Muscle layer of colon (tissue), 2 donors: ENCODE data around the gene ANO1.

ENCODE experiments used
- H3K27ac ChIP-seq: one replicate; pipeline ENCODE4 v1.7.0; 2013; ENCODE audit warnings: low read depth, mild to moderate bottlenecking, low read length, moderate library complexity
- H3K27me3 ChIP-seq, 2 donors: one replicate each; pipeline ENCODE4 v1.7.0; 2013; ENCODE audit warnings: low read length in 2 of 2, mild to moderate bottlenecking in 2 of 2; ENCODE audit not compliant: insufficient read depth in 2 of 2, control insufficient read depth in 1 of 2
- H3K36me3 ChIP-seq: one replicate; pipeline ENCODE4 v1.7.0; 2013; ENCODE audit warnings: mild to moderate bottlenecking, low read length; ENCODE audit not compliant: insufficient read depth
- H3K4me1 ChIP-seq: one replicate; pipeline ENCODE4 v1.7.0; 2013; ENCODE audit warnings: mild to moderate bottlenecking, low read length; ENCODE audit not compliant: insufficient read depth
- H3K4me3 ChIP-seq, 2 donors: one replicate each; pipeline ENCODE4 v1.7.0; 2013; ENCODE audit warnings: low read length in 2 of 2, low read depth in 1 of 2, mild to moderate bottlenecking in 1 of 2, moderate library complexity in 1 of 2
- H3K9ac ChIP-seq: one replicate; pipeline ENCODE4 v1.7.0; 2013; ENCODE audit warnings: low read length
- H3K9me3 ChIP-seq: one replicate; pipeline ENCODE4 v1.7.0; 2013; ENCODE audit warnings: mild to moderate bottlenecking, low read length
- donor health status: abdominal sarcoma.
- donor health status: Adenocarcinoma of cecum.

Gene ANO1

DNA sequence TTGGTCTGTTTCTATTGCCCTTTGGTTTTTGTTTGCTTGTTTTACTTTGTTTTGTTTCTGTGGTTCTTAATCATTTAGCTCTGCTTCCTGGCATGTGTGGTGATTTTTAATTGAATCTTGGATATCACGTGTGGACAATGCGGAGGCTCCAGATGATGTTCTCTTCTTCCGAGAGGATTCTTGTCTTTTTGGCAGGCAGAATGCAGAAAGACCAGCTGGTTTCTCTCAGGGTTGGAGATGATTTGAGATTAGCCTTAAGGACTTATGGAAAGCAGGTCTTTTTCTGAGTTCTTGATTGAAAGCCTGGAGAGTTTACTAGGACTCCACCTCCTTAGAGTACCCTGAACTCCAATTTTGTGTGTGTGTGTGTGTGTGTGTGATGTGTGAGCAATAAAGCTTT is 21.0 kb upstream of the ANO1 start:
- H3K4me1 ChIP-seq: no peaks in the 10 kb centered on the region
- no peaks in the 10 kb centered on the region for H3K27me3 ChIP-seq
- H3K27ac ChIP-seq: no peak overlapping the region
- H3K4me3 ChIP-seq: no peak overlapping the region
- H3K9ac ChIP-seq: no peak overlapping the region
- H3K36me3 ChIP-seq: no peaks in the 10 kb centered on the region
- no peaks in the 10 kb centered on the region for H3K9me3 ChIP-seq

DNA sequence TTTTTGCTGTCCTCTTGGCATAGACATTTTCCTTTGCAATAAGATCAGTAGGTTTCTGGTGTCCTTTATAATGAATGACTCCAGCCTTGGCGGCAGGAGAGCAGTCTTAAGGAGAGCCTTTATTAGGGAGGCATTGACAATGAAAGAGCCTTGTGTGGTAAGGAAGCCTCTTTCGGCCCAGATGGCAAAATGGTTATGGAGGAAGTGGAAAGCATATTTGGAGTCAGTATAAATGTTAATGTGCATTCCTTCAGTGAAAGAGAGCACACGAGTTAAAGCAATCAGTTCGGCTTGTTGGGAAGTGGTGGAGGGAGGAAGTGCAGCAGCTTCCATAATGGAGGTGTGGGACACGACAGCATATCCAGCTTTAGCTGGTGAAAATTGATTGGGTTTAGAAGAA is 18.1 kb upstream of the ANO1 start:
- H3K4me1 ChIP-seq: no peaks in the 10 kb centered on the region
- H3K27ac ChIP-seq: no peak overlapping the region
- no peaks in the 10 kb centered on the region for H3K9me3 ChIP-seq
- no peak overlapping the region for H3K4me3 ChIP-seq
- no peaks in the 10 kb centered on the region for H3K27me3 ChIP-seq
- no peaks in the 10 kb centered on the region for H3K36me3 ChIP-seq
- no peak overlapping the region for H3K9ac ChIP-seq

DNA sequence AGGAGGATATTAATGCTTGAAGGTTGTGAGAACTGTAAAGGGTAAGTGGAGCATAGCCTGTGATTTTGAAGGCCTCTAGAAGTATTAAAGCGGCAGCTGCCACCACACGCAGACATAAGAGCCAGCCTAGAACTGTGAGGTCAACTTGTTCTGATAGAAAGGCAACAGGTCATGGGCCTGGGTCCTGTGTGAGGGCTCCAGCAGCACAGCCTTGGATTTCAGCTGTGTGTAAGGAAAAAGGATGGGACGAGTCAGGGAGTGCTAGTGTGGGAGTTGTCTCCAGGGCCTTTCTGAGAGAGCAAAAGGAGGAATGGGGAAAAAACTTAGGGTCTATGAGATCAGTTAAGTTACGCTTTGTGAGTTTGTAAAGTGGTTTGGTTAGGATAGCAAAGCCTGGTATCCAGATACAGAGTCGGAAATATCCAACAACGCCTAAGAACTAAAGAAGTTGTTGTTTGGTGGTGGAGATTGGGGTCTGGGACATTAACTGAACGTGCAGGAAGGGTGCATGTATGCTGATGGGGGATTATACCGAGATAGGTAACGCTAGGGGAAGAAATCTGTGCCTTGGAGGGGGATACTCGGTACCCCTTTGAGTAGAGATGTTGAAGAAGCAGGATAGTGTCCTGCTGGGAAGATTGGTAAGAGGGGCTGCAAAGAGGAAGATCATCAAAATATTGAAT is 17.4 kb upstream of the ANO1 start:
- Histone ChIP-seq H3K27ac (no peak overlapping the region), H3K36me3 (no peaks in the 10 kb centered on the region), H3K27me3 (no peaks in the 10 kb centered on the region), H3K4me1 (no peaks in the 10 kb centered on the region), H3K4me3 (no peak overlapping the region), H3K9me3 (no peaks in the 10 kb centered on the region), H3K9ac (no peak overlapping the region)

DNA sequence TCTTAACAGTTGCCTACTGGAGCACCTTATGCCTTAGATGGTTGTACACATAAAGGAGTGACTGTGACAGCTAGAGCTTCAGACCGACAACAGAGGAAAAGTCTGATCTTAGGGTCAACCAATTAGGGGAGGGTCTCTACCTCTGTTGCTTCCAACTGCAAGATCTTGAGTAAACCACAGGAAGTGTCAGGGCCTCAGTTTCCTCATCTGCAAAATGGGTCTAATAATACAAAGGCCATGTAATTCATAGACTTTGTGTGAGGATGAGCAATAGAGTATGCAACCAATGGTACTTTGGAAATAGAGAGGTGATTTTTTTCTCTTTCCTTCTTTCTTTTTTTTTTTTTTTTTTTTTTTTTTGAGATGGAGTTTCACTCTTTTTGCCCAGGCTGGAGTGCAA is 16.4 kb upstream of the ANO1 start:
- no peak overlapping the region for H3K27ac ChIP-seq
- H3K36me3 ChIP-seq: no peaks in the 10 kb centered on the region
- no peaks in the 10 kb centered on the region for H3K27me3 ChIP-seq
- no peaks in the 10 kb centered on the region for H3K4me1 ChIP-seq
- no peak overlapping the region for H3K4me3 ChIP-seq
- H3K9me3 ChIP-seq: no peaks in the 10 kb centered on the region
- no peak overlapping the region for H3K9ac ChIP-seq

DNA sequence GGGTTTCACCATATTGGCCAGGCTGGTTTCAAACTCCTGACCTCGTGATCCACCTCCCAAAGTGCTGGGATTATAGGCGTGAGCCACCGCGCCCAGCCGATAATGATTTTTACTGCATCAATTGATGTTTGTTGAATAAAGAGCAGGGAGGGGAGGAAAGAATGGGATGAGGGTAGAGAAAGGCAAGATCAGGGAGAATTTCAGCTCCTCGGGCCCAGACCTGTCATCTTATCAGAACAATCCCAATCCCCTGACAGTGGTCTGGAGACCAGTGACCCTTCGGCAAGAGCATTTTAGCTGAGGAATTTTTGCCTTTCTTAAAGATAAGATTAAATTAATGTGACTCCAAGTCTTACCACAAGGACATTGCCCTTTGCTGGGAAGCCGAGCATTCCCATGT is 15.0 kb upstream of the ANO1 start:
- H3K4me1 ChIP-seq: no peaks in the 10 kb centered on the region
- H3K4me3 ChIP-seq: no peak overlapping the region
- H3K27ac ChIP-seq: no peak overlapping the region
- no peak overlapping the region for H3K9ac ChIP-seq
- no peaks in the 10 kb centered on the region for H3K9me3 ChIP-seq
- no peaks in the 10 kb centered on the region for H3K27me3 ChIP-seq
- H3K36me3 ChIP-seq: no peaks in the 10 kb centered on the region

DNA sequence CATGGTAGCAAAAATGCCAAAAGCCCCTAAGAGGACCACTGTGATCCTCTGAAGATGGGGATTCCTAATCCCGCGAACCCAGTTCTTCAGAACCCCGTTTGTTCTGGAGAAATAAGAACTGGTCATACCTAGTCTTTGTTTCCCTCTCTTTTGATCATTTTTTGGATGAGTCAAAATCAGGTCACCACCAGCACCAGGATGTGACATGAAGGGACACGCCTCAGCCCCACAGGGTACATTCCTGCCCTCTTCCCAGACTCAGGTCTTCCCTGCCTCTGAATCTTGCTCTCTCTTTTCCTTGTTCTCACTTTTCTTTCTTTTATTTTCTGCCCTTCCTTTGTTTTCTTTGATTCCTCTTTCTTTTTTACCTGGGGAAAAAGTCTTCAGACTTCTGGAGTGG is 14.6 kb upstream of the ANO1 start:
- Histone ChIP-seq H3K27ac (no peak overlapping the region), H3K9ac (no peak overlapping the region), H3K4me1 (no peaks in the 10 kb centered on the region), H3K36me3 (no peaks in the 10 kb centered on the region), H3K27me3 (no peaks in the 10 kb centered on the region), H3K4me3 (no peak overlapping the region), H3K9me3 (no peaks in the 10 kb centered on the region)

DNA sequence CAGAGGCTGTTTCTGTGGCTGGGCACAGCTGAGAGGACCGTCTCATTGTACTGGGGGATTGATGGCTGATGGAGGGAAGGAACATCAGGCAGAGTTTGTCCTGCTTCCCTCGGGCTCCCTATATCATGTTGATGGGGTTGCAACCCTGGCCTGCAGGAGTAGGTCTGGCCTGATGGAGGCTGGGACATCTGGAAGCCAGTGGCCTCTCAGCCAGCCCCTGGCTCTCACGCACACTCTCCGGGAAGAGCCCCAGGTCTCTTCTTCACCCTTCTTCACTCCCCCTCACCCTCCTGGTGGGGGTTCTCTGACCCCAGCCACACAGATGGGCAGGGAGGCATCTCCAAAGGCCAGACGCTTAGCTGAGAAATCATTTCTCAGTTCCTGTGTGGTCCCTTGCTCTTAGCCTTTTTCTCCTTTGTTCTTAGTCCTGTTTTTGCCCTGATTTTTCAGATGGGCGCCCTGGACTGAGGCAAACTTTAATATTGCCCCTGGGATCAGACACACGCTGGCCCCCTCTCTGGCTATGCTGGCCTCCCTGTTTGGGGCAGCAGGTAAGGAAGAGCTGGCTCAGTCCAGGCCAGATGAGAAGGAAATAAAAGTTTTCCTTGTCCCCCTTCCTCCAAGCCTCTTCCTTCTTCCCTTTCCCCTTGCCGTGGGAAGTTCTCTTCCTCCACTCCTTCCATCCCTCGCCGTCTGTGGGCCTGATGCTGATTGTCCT is 13.9 kb upstream of the ANO1 start:
- Histone ChIP-seq H3K27me3 (no peaks in the 10 kb centered on the region), H3K27ac (no peak overlapping the region), H3K36me3 (no peaks in the 10 kb centered on the region), H3K9ac (no peak overlapping the region), H3K4me1 (no peaks in the 10 kb centered on the region), H3K9me3 (no peaks in the 10 kb centered on the region), H3K4me3 (no peak overlapping the region)

DNA sequence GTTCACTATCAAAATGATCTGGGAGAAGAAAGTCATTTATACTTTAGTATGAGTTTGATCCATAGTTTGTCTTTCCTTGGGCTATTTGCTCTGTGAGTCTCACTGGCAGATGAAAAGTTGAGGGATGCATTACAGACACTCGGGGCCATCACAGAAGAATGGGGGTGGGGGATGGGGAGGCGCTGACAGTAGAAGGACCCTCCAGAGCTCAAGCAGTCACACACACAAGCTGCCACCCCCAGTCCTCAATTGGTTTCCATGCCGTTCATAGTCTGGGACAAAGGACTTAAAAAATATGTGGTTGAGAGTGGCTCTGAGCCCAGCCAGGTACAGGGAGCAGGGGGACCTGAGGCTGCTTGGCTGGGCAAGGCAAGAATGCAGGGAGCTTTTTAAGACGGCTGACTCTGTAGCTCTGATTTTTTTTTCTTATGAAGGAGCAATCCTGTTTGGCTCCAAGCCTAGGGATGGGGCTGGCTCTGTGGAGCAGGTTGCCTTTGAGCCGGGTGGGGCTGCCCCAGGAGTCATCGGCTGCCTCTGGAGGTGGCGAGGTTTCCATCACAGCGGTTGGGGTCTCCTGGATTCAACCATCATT is 13.3 kb upstream of the ANO1 start:
- no peak overlapping the region for H3K9ac ChIP-seq
- no peak overlapping the region for H3K27ac ChIP-seq
- H3K4me3 ChIP-seq: no peak overlapping the region
- H3K36me3 ChIP-seq: no peaks in the 10 kb centered on the region
- H3K9me3 ChIP-seq: no peaks in the 10 kb centered on the region
- H3K4me1 ChIP-seq: no peaks in the 10 kb centered on the region
- no peaks in the 10 kb centered on the region for H3K27me3 ChIP-seq

DNA sequence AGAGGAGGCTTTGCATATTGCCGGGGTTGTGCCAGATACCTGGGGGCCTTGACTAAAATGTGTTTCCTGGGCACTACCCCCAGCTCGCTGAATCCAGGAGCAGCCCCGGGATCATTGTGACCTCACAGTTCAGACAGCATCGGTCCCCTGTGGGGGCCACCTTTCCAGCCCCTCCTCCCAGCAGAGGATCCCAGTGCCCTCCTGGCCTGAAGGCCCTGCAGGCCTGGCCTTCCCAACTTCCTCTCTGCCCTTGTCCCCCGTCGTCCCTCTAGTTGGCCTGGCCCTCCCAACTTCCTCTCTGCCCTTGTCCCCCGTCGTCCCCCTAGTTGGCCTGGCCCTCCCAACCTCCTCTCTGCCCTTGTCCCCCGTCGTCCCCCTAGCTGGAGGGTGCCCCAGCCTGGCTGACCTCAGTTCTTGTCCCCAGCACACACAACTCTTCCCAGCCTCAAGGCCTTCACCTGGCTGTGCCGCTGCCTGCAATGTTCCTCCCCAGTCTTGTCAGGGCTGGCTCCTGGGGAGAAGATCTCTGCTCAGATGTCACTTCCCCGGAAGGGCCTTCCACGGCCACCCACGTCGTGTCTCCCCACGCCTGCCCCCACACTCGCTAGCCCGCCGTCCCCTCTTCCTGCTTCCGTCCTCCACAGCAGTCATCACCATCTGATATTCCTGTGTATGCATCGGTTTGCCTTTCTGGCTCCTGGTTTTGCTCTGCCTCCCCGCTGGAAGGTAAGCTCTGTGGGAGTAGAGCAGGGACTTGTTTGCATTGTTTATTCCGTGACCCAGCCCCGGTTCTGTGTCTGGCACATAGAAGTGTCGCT is 12.6 kb upstream of the ANO1 start:
- H3K27ac ChIP-seq: no peak overlapping the region
- H3K9me3 ChIP-seq: no peaks in the 10 kb centered on the region
- no peak overlapping the region for H3K4me3 ChIP-seq
- H3K9ac ChIP-seq: no peak overlapping the region
- no peaks in the 10 kb centered on the region for H3K4me1 ChIP-seq
- no peaks in the 10 kb centered on the region for H3K36me3 ChIP-seq
- no peaks in the 10 kb centered on the region for H3K27me3 ChIP-seq

DNA sequence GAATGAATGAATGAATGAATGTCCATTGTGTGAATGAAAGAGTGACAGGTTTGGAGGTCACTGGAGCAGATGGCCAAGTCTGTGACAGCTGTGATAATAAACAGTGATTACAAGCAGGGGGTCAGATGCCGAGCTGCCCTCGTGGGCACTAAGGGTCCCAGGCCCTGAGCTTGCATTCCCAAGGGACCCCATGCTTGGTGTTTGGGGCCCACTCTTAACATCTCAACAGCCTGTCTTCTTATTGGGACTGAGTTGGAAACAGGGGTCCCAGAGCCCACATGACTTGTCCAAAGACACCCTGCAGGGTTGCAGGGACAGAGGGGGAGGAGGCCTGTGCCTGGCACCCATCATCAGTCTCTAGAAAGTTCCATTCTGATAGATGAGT is 12.0 kb upstream of the ANO1 start:
- Histone ChIP-seq H3K27me3 (no peaks in the 10 kb centered on the region), H3K9ac (no peak overlapping the region), H3K4me1 (no peaks in the 10 kb centered on the region), H3K4me3 (no peak overlapping the region), H3K27ac (no peak overlapping the region), H3K9me3 (no peaks in the 10 kb centered on the region), H3K36me3 (no peaks in the 10 kb centered on the region)

DNA sequence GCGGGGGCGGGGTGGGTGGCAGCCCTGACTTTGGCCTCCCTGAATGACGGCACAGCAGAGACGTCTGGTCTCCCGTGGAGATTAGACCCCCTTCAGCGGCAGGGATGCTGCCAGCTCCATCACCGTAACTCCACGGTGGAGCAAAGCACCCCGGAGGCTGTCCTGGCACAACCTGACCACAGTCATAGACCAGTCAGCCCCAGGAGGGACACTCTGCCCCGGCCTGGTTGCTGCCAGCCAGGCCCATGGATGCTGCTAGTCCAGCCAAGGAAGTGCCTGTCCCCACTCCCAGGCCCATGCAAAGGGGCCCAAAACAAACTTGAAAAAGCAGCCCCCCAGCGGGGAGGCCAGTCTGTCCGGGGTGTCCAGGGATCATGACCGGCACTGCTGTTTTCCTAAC is 11.5 kb upstream of the ANO1 start:
- Histone ChIP-seq H3K4me1 (no peaks in the 10 kb centered on the region), H3K27me3 (no peaks in the 10 kb centered on the region), H3K4me3 (no peak overlapping the region), H3K9ac (no peak overlapping the region), H3K27ac (no peak overlapping the region), H3K9me3 (no peaks in the 10 kb centered on the region), H3K36me3 (no peaks in the 10 kb centered on the region)
